MM.1S (cell line): ENCODE measurements around the gene GOLGA6A.
"Not testable (repeated sequence)": the region's sequence is repeated elsewhere in the genome, so short reads cannot be mapped to it uniquely, and the experiment has no call there.

Experiments used
- DNase-seq: peaks from one replicate; pipeline ENCODE4 v3.0.0-alpha.2; 2015
- H2AFZ ChIP-seq: fragments of 300-600 bp; sonication (generic); 2 replicates; pipeline ENCODE4 v1.6.0; 2016; ENCODE audit warnings: antibody characterized with exemption, low read length
- H3F3A ChIP-seq: fragments of 300-600 bp; sonication (generic); 2 replicates; pipeline ENCODE4 v1.6.1; 2016; ENCODE audit warnings: mild to moderate bottlenecking, antibody characterized with exemption, low read length, moderate library complexity, mixed read lengths; ENCODE audit not compliant: insufficient read depth
- H3K27ac ChIP-seq: fragments of 300-600 bp; sonication (generic); 2 replicates; pipeline ENCODE4 v1.5.1; 2016; ENCODE audit warnings: mild to moderate bottlenecking, low read length
- H3K27me3 ChIP-seq: fragments of 300-600 bp; sonication (generic); replicated peaks from 2 replicates; pipeline ENCODE4 v1.6.0; 2016; ENCODE audit warnings: low read length; ENCODE audit not compliant: insufficient read depth
- H3K36me3 ChIP-seq: fragments of 300-600 bp; sonication (generic); replicated peaks from 2 replicates; pipeline ENCODE4 v1.6.1; 2016; ENCODE audit warnings: mild to moderate bottlenecking, low read length, mixed read lengths; ENCODE audit not compliant: insufficient read depth
- H3K4me1 ChIP-seq: fragments of 300-600 bp; sonication (generic); 2 replicates; pipeline ENCODE4 v1.6.1; 2016; ENCODE audit warnings: low read length, mixed read lengths
- H3K4me2 ChIP-seq: fragments of 300-600 bp; sonication (generic); 2 replicates; pipeline ENCODE4 v1.6.0; 2016; ENCODE audit warnings: low read depth, low read length
- H3K4me3 ChIP-seq: fragments of 300-600 bp; sonication (generic); 2 replicates; pipeline ENCODE4 v1.5.1; 2016; ENCODE audit warnings: low read length, mixed read lengths
- H3K79me2 ChIP-seq: fragments of 300-600 bp; sonication (generic); 2 replicates; pipeline ENCODE4 v1.6.1; 2016; ENCODE audit warnings: mixed run types, low read length, mixed read lengths
- H3K9ac ChIP-seq: fragments of 300-600 bp; sonication (generic); 2 replicates; pipeline ENCODE4 v1.6.1; 2016; ENCODE audit warnings: low read length, mixed read lengths
- H3K9me2 ChIP-seq: fragments of 300-600 bp; sonication (generic); replicated peaks from 2 replicates; pipeline ENCODE4 v1.6.1; 2016; ENCODE audit warnings: mild to moderate bottlenecking, low read length, mixed read lengths; ENCODE audit not compliant: insufficient read depth
- H3K9me3 ChIP-seq: fragments of 300-600 bp; sonication (generic); replicated peaks from 2 replicates; pipeline ENCODE4 v1.6.1; 2016; ENCODE audit warnings: mild to moderate bottlenecking, low read length, mixed read lengths; ENCODE audit not compliant: insufficient read depth
- H4K20me1 ChIP-seq: fragments of 300-600 bp; sonication (generic); 2 replicates; pipeline ENCODE4 v1.6.1; 2016; ENCODE audit warnings: mild to moderate bottlenecking, low read length, moderate library complexity, mixed read lengths; ENCODE audit not compliant: insufficient read depth

Gene GOLGA6A

GRCh38 chr15:74096753-74097474 lies 14.6 kb upstream of the GOLGA6A start:
- H3K4me3 ChIP-seq, H3K4me1 ChIP-seq, H3K4me2 ChIP-seq, H3K9me3 ChIP-seq, H3F3A ChIP-seq, H3K36me3 ChIP-seq, H3K9me2 ChIP-seq, H2AFZ ChIP-seq, H3K27me3 ChIP-seq, H3K27ac ChIP-seq, H4K20me1 ChIP-seq, DNase-seq, H3K9ac ChIP-seq, H3K79me2 ChIP-seq: not testable (repeated sequence)

DNA sequence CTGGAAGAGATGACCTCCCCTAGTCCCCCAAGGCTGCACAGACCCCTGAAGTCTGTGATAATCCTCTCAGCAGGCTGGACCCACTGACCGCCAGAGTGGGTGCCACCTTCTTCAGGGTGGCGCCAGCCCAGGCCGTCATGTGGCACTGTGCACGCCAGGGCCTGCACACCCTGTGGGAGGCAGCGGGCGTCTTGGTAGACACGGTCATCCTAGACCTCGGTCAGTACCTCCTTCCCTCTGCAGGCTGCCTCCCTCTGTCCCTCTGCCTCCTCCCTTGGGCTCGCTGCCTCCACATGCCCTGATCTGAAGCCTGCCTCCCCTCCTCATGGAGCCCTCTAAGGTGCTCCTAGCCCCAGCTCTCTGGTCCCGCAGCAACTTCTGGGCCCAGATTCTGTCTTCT lies 13.3 kb upstream of the GOLGA6A start:
- not testable (repeated sequence) for H3K79me2 ChIP-seq, H3K4me1 ChIP-seq, H2AFZ ChIP-seq, H3K9me3 ChIP-seq, H3K36me3 ChIP-seq, H3K27me3 ChIP-seq, H4K20me1 ChIP-seq, H3K9ac ChIP-seq, DNase-seq, H3K4me2 ChIP-seq, H3K27ac ChIP-seq, H3F3A ChIP-seq, H3K4me3 ChIP-seq, H3K9me2 ChIP-seq

DNA sequence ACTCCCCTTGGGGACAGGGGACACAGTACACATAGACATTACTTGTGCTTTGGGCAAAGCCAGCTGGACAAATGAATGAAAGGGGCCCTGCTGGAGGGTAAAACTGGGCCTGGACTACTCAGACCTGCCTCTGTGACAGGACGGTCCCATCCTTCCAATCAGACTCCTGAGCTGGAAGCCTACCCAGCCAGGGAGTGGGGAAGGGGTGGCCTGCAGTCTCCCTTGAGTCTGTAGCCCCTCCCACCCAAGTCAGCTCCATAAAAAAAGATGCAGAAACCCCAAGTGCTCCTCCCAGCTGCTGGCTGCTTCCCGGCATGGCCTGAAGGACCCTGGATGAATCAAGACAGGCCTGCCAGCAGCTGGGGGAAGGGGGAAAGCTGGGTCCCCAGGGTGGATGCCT lies 12.2 kb upstream of the GOLGA6A start:
- H3K79me2 ChIP-seq, H2AFZ ChIP-seq, H3K27ac ChIP-seq, H4K20me1 ChIP-seq, H3K9me2 ChIP-seq, H3F3A ChIP-seq, H3K27me3 ChIP-seq, H3K4me3 ChIP-seq, H3K4me1 ChIP-seq, H3K9ac ChIP-seq, H3K4me2 ChIP-seq, DNase-seq, H3K36me3 ChIP-seq, H3K9me3 ChIP-seq: not testable (repeated sequence)

DNA sequence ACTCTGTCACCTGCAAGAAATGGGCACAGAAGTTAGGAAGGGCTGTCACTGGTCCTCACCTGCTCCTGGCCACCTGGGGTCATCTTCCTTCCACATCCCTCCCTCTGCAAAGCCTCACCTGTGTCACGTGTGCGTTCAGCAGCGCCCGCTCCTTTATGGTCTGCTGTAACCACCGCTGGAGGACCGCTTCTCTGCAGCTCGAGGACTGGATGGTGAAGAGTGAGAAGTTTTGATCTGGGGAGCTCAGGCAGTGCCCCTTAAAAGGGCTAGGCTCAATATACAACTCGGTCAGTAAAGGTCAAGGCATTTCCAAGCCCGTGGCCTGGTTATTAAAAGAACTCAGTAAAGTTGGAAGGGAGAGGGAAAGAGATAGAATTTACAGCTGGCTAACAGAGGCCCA lies 6.6 kb downstream of the GOLGA6A start:
- H3K27me3 ChIP-seq, H3K4me1 ChIP-seq, H3F3A ChIP-seq, H3K27ac ChIP-seq, H2AFZ ChIP-seq, DNase-seq, H3K9me3 ChIP-seq, H3K4me2 ChIP-seq, H3K9me2 ChIP-seq, H4K20me1 ChIP-seq, H3K79me2 ChIP-seq, H3K36me3 ChIP-seq, H3K4me3 ChIP-seq, H3K9ac ChIP-seq: not testable (repeated sequence)

DNA sequence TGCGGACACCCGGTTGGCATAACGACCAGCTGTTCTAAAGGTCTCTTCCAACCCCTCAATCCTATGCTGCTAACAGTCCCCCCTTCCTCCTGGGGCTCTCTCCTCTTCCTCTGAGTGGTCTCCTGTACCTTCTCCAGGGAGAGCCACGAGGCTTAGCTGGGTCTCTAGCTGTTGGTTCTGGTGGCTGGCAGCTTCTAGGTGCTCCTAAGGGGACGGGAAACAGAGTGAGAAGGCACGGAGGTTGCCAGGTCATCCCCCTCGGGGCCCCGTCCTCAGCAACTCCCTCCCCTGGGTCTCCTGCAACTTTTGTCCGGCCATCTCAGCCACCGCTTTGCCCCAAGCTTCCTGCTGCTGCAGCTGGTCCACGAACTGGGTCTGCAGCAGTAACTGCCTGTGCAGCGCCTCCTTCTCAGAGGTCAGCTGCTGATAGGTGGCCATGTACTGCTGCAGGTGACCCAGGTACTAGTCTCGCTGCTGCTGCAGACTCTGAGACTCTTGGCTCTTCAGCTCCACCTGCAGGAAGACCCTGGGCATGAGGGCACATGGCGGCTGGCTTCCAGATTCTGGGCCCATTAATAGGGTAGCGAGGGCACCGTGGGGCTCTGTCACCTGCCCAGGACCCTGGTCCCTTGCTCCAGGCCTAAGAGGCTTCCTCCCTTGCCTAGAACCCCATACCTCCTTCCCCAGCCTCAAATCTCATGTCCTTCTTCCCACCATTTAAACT lies 9.6 kb downstream of the GOLGA6A start:
- H3K9me2 ChIP-seq, H3K36me3 ChIP-seq: not testable (repeated sequence)

GRCh38 chr15:74072132-74072531 lies 10.2 kb downstream of the GOLGA6A start:
- not testable (repeated sequence) for H4K20me1 ChIP-seq, H3K36me3 ChIP-seq, H3K27me3 ChIP-seq, H3K4me2 ChIP-seq, DNase-seq, H3K4me3 ChIP-seq, H3K27ac ChIP-seq, H3F3A ChIP-seq, H2AFZ ChIP-seq, H3K79me2 ChIP-seq, H3K9ac ChIP-seq, H3K4me1 ChIP-seq, H3K9me3 ChIP-seq, H3K9me2 ChIP-seq

More for the DNA sequence above, 9.6 kb downstream of the GOLGA6A start:
- H3K9me3 ChIP-seq, DNase-seq, H3K4me2 ChIP-seq, H3K9ac ChIP-seq, H3K4me3 ChIP-seq, H3K79me2 ChIP-seq, H3K27me3 ChIP-seq, H4K20me1 ChIP-seq, H3F3A ChIP-seq, H3K4me1 ChIP-seq, H3K27ac ChIP-seq, H2AFZ ChIP-seq: not testable (repeated sequence)

DNA sequence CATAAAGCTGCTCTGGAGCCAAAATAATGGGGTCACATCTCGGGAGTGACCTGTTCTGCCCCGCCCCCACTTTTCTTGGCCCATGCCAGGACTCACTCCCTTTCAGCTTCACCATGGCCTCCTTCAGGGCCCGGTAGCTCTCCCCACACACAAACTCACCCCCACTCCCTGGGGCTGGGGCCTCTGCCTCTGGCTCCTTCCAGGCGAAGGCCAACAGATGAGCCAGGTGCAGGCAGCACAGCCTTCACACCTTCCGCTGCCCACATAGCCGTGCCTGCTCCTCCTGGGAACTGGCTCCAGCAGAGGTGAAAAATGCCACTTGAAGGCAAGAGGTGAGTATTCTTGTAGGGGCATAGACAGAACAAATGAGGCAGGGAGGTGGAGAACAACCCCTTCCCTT lies 10.7 kb downstream of the GOLGA6A start:
- not testable (repeated sequence) for H3K4me1 ChIP-seq, H2AFZ ChIP-seq, H3K27me3 ChIP-seq, DNase-seq, H3K79me2 ChIP-seq, H3K9me2 ChIP-seq, H4K20me1 ChIP-seq, H3K27ac ChIP-seq, H3K4me2 ChIP-seq, H3K4me3 ChIP-seq, H3F3A ChIP-seq, H3K36me3 ChIP-seq, H3K9ac ChIP-seq, H3K9me3 ChIP-seq
